HepG2 (cell line): ENCODE results near the gene NWD2. TPM values are rescaled to one million over a fixed set of nuclear protein-coding genes. Genes with fewer than 3 reads are reported as not detected.

Experiments
- ATAC-seq: fragments of 200-7000 bp; cut with Tn5 transposase; 3 replicates; pipeline ENCODE4 v1.9.1; 2020; ENCODE audit warnings: mild to moderate bottlenecking, moderate library complexity
- BruUV-seq: library from RNA; stranded (reverse); fragments of 400-500 nt; replicated peaks from 2 replicates; lab custom pipeline; 2021; lab: Mats Ljungman, UMichigan
- CTCF ChIA-PET: fragments of 300-600 bp; formaldehyde crosslinking; extraction: SDS; loops from one replicate; lab custom pipeline; 2021; ENCODE audit warnings: low total read pairs, inconsistent platforms, low intra/inter-chr PET ratio; lab: Yijun Ruan, JAX
- POLR2A ChIA-PET: fragments of 350-600 bp; sonication (Branson Sonifier 250); formaldehyde crosslinking; loops from one replicate; lab custom pipeline; 2020; ENCODE audit warnings: antibody characterized with exemption, inconsistent platforms; lab: Yijun Ruan, JAX
- DNase-seq: peaks from one replicate; pipeline ENCODE4 v3.0.0-alpha.2; 2015; ENCODE audit warnings: low spot score
- FAIRE-seq: peaks from 3 replicates; lab custom pipeline; 2011; peaks lifted over from hg19 to GRCh38; lab: Jason Lieb, UNC
- H2AFZ ChIP-seq: one replicate; pipeline ENCODE4 v1.6.1; 2011; ENCODE audit warnings: low read length, inconsistent platforms
- H3K27ac ChIP-seq: fragments of 300-600 bp; 3 replicates; pipeline ENCODE4 v1.8.0; 2011; ENCODE audit warnings: mixed run types, mild to moderate bottlenecking, mixed read lengths, low read length, inconsistent platforms; ENCODE audit not compliant: insufficient read depth; ENCODE audit errors: extremely low read length
- H3K27me3 ChIP-seq, 2 experiments: fragments of 200-600 bp in 1 of 2; 2 replicates in 1 of 2; 3 replicates in 1 of 2; pipeline versions ENCODE4 v1.6.0 to v1.8.0; 2011; ENCODE audit warnings: low read length in 2 of 2, mild to moderate bottlenecking in 2 of 2, moderate library complexity in 2 of 2, inconsistent platforms in 1 of 2; ENCODE audit not compliant: insufficient read depth in 2 of 2, control insufficient read depth in 1 of 2
- H3K36me3 ChIP-seq, 2 experiments: fragments of 200-600 bp in 1 of 2; replicated peaks in 1 of 2; 2 replicates in 1 of 2; 3 replicates in 1 of 2; pipeline versions ENCODE4 v1.5.1 to v1.8.0; 2011; ENCODE audit warnings: low read length in 2 of 2, inconsistent platforms in 1 of 2; ENCODE audit not compliant: insufficient read depth in 2 of 2, control insufficient read depth in 1 of 2
- H3K4me1 ChIP-seq: 2 replicates; pipeline ENCODE4 v1.5.1; 2012; ENCODE audit warnings: low read length, inconsistent platforms; ENCODE audit not compliant: insufficient read depth
- H3K4me2 ChIP-seq: 2 replicates; pipeline ENCODE4 v1.6.0; 2011; ENCODE audit warnings: low read depth, low read length, inconsistent platforms
- H3K4me3 ChIP-seq, 3 experiments: fragments of 200-600 bp in 1 of 3; sonication (generic), shearing (Covaris generic) in 1 of 3; replicated peaks in 1 of 3; 2 replicates each; pipeline ENCODE4 v1.5.1; 2011 to 2016; ENCODE audit warnings: low read length in 3 of 3, inconsistent platforms in 2 of 3, low read depth in 2 of 3, mild to moderate bottlenecking in 2 of 3, control low read depth in 1 of 3, mixed read lengths in 1 of 3; ENCODE audit not compliant: insufficient read depth in 1 of 3
- H3K79me2 ChIP-seq: one replicate; pipeline ENCODE4 v1.6.1; 2011; ENCODE audit warnings: low read length, inconsistent platforms; ENCODE audit not compliant: insufficient read depth
- H3K9ac ChIP-seq: 2 replicates; pipeline ENCODE4 v1.6.0; 2011; ENCODE audit warnings: mild to moderate bottlenecking, low read depth, low read length, inconsistent platforms; ENCODE audit not compliant: insufficient read depth
- H3K9me3 ChIP-seq: 2 replicates; pipeline ENCODE4 v1.5.1; 2012; ENCODE audit warnings: mild to moderate bottlenecking, low read length
- H4K20me1 ChIP-seq: 2 replicates; pipeline ENCODE4 v1.6.0; 2011; ENCODE audit warnings: inconsistent platforms, mild to moderate bottlenecking, low read length, moderate library complexity; ENCODE audit not compliant: insufficient read depth
- ATF7 ChIP-seq, 2 experiments: fragments of 450-650 bp in 1 of 2; sonication (generic) in 1 of 2; formaldehyde crosslinking in 1 of 2; IDR thresholded peaks; 2 replicates each; pipeline versions ENCODE4 v1.4.0 to v1.6.1; 2016 to 2020; ENCODE audit warnings: antibody characterized with exemption in 1 of 2, mild to moderate bottlenecking in 1 of 2, missing genetic modification reagents in 1 of 2
- BORCS8-MEF2B ChIP-seq: sonication (generic); formaldehyde crosslinking; IDR thresholded peaks from 2 replicates; pipeline ENCODE4 v1.8.0; 2022; ENCODE audit warnings: mild to moderate bottlenecking, missing genetic modification reagents
- DPF2 ChIP-seq: sonication (generic); formaldehyde crosslinking; IDR thresholded peaks from 2 replicates; pipeline ENCODE4 v1.4.0; 2020; ENCODE audit warnings: mild to moderate bottlenecking, low read depth, missing genetic modification reagents, borderline replicate concordance
- HDAC1 ChIP-seq: sonication (generic); formaldehyde crosslinking; IDR thresholded peaks from 2 replicates; pipeline ENCODE4 v1.5.1; 2020; ENCODE audit warnings: mild to moderate bottlenecking, missing genetic modification reagents
- KLF9 ChIP-seq: IDR thresholded peaks from 2 replicates; pipeline ENCODE4 v1.6.1; 2016; ENCODE audit warnings: low read depth
- NFIB ChIP-seq: sonication (generic); formaldehyde crosslinking; IDR thresholded peaks from 2 replicates; pipeline ENCODE4 v1.9.0; 2021; ENCODE audit warnings: missing genetic modification reagents, mild to moderate bottlenecking, borderline replicate concordance
- RXRB ChIP-seq: IDR thresholded peaks from 2 replicates; pipeline ENCODE4 v1.6.1; 2016; ENCODE audit warnings: borderline replicate concordance, missing genetic modification reagents, missing compliant biosample characterization
- TSC22D2 ChIP-seq: sonication (generic); formaldehyde crosslinking; IDR thresholded peaks from 2 replicates; pipeline ENCODE4 v1.5.1; 2020; ENCODE audit warnings: missing genetic modification reagents, mild to moderate bottlenecking, borderline replicate concordance
- YEATS2 ChIP-seq: sonication (generic); formaldehyde crosslinking; IDR thresholded peaks from 2 replicates; pipeline ENCODE4 v1.4.0; 2020; ENCODE audit warnings: missing genetic modification reagents, borderline replicate concordance
- ZBTB37 ChIP-seq: sonication (generic); formaldehyde crosslinking; IDR thresholded peaks from 2 replicates; pipeline ENCODE4 v1.4.0; 2020; ENCODE audit warnings: mild to moderate bottlenecking, missing genetic modification reagents
- ZBTB40 ChIP-seq, 2 experiments: fragments of 450-650 bp in 1 of 2; sonication (generic) in 1 of 2; formaldehyde crosslinking in 1 of 2; IDR thresholded peaks; 2 replicates each; pipeline versions ENCODE4 v1.6.1 to v1.8.0; 2016 to 2022; ENCODE audit warnings: antibody characterized with exemption in 1 of 2, mild to moderate bottlenecking in 1 of 2, missing genetic modification reagents in 1 of 2
- ZFP1 ChIP-seq: IDR thresholded peaks from 2 replicates; pipeline ENCODE4 v1.6.1; 2016
- ZNF710 ChIP-seq: sonication (generic); formaldehyde crosslinking; IDR thresholded peaks from 2 replicates; pipeline ENCODE4 v1.5.0; 2020; ENCODE audit warnings: mild to moderate bottlenecking, missing genetic modification reagents, borderline replicate concordance
- WGBS: methylation state at CpG from one replicate; pipeline ENCODE4 v1.1.6; 2017; ENCODE audit warnings: low lambda C conversion rate; 5-methylcytosine and 5-hydroxymethylcytosine counted together
- in situ Hi-C: cut with HindIII; loops from 2 replicates; pipeline ENCODE4 v1.10.0; 2017; ENCODE audit warnings: low pct_unique_long_range_greater_than_20kb; ENCODE audit not compliant: extremely low pct_ligation_motif_present
- intact Hi-C: fragments of 100-400 bp; cut with micrococcal nuclease; formaldehyde crosslinking; loops from one replicate; pipeline ENCODE4 v1.10.0; 2022; ENCODE audit not compliant: unreplicated experiment
- polyA plus RNA-seq, 8 experiments: library from polyadenylated mRNA; depleted of rRNA in 3 of 8; stranded (reverse) in 7 of 8; unstranded in 1 of 8; fragments of >200 nt; fragmentation: Illumina TruSeq in 4 of 8; extraction: Trizol in 4 of 8; gene quantifications; 2 replicates each; pipeline versions ENCODE4 v1.2.1 to v1.2.3, GENCODE V29; 2011 to 2016; ENCODE audit warnings: low read depth in 4 of 8, missing spikeins in 1 of 8, mixed read lengths in 1 of 8; ENCODE audit not compliant: insufficient read depth in 1 of 8
- total RNA-seq, 5 experiments: library from RNA; depleted of rRNA; stranded (reverse); fragments of >200 nt; fragmentation: Illumina TruSeq; extraction: Trizol; gene quantifications; 2 replicates each; pipeline ENCODE4 v1.2.3, GENCODE V29; 2016; ENCODE audit warnings: low read depth in 1 of 5

NWD2 gene
- total and polyA plus RNA-seq, 2 of the 13 experiments (the other 11 are each of a cell fraction or from before 2014, with no cell fraction given) = not detected

GRCh38 chr4:37465845-37466244 lies 221.3 kb downstream of the NWD2 start:
- in situ Hi-C loops (no loop called here), intact Hi-C loops (no loop called here)
- H3K9ac ChIP-seq = no peak overlapping the region
- H3K27me3 ChIP-seq = no peaks in the 10 kb centered on the region
- 14% methylated on average over 2 of the region's 2 CpGs for whole genome bisulfite sequencing
- H3K9me3 ChIP-seq = no peaks in the 10 kb centered on the region
- H3K36me3 ChIP-seq = no peaks in the 10 kb centered on the region
- ChIA-PET CTCF (no interaction called here), POLR2A (no interaction called here)
- DNase-seq (no peak), FAIRE-seq (no peak), ATAC-seq (no peak)
- no peaks in the 10 kb centered on the region for H3K4me1 ChIP-seq
- H3K79me2 ChIP-seq = no peaks in the 10 kb centered on the region
- no TSS peak for BruUV-seq
- H3K27ac ChIP-seq = no peak overlapping the region
- H4K20me1 ChIP-seq = no peaks in the 10 kb centered on the region
- no peak overlapping the region for H3K4me3 ChIP-seq
- no peak overlapping the region for H3K4me2 ChIP-seq
- no peak overlapping the region for H2AFZ ChIP-seq
- TF ChIP-seq HDAC1 (CRISPR knock-in tag) = no peak
- no peak for TF ChIP-seq ATF7 (IDR thresholded peaks at IDR 0.05)
- no peak for TF ChIP-seq ATF7 (CRISPR knock-in tag; IDR thresholded peaks at IDR 0.05)
- TF ChIP-seq ZBTB40 (IDR thresholded peaks at IDR 0.05) = no peak
- no peak for TF ChIP-seq ZBTB40 (CRISPR knock-in tag; IDR thresholded peaks at IDR 0.05)
- TF ChIP-seq DPF2 (CRISPR knock-in tag) = no peak
- TF ChIP-seq KLF9 (CRISPR knock-in tag) = no peak
- TF ChIP-seq ZFP1 (CRISPR knock-in tag) = no peak
- TF ChIP-seq TSC22D2 = no peak
- no peak for TF ChIP-seq RXRB (CRISPR knock-in tag)
- no peak for TF ChIP-seq YEATS2 (CRISPR knock-in tag)
- TF ChIP-seq NFIB = no peak
- no peak for TF ChIP-seq BORCS8-MEF2B (CRISPR knock-in tag)
- TF ChIP-seq ZBTB37 = no peak
- TF ChIP-seq ZNF710 (CRISPR knock-in tag) = no peak
